Chondrocyte (in vitro differentiated cells): ENCODE results near the gene CEMIP. TPM values are rescaled to one million over a fixed set of nuclear protein-coding genes. Genes with fewer than 3 reads are reported as not detected.

Experiments
- DNase-seq: peaks from one replicate; pipeline ENCODE4 v3.0.0; 2021; ENCODE audit warnings: mixed read lengths, low spot score
- H3K27ac Mint-ChIP-seq: one replicate; pipeline ENCODE4 v1.8.0; 2021; ENCODE audit warnings: mild to moderate bottlenecking, moderate library complexity, mixed read lengths; ENCODE audit not compliant: unreplicated experiment
- H3K27me3 Mint-ChIP-seq: 2 replicates; pipeline ENCODE4 v1.8.0; 2021; ENCODE audit warnings: low read depth, mixed read lengths
- H3K36me3 Mint-ChIP-seq: 2 replicates; pipeline ENCODE4 v1.8.0; 2021; ENCODE audit warnings: low read depth, mixed read lengths
- H3K4me1 Mint-ChIP-seq: 2 replicates; pipeline ENCODE4 v1.8.0; 2021; ENCODE audit warnings: low read depth, mild to moderate bottlenecking, mixed read lengths
- H3K4me3 Mint-ChIP-seq: one replicate; pipeline ENCODE4 v1.8.0; 2021; ENCODE audit warnings: mild to moderate bottlenecking, moderate library complexity, mixed read lengths; ENCODE audit not compliant: unreplicated experiment
- H3K9me3 Mint-ChIP-seq: 2 replicates; pipeline ENCODE4 v1.8.0; 2021; ENCODE audit warnings: low read depth, mixed read lengths
- total RNA-seq: library from RNA; stranded (reverse); gene quantifications from 3 replicates; pipeline ENCODE4 v1.2.1, GENCODE V29; 2021
- TF ChIP-seq, protein P1 (sequence below): fragments of 200-600 bp; sonication (generic); IDR thresholded peaks from 2 replicates; pipeline ENCODE4 v1.5.0; 2021; ENCODE audit warnings: antibody characterized with exemption, mild to moderate bottlenecking, moderate library complexity

Gene CEMIP
- total RNA-seq, 1 donor from 2014 or later = 146 TPM

DNA sequence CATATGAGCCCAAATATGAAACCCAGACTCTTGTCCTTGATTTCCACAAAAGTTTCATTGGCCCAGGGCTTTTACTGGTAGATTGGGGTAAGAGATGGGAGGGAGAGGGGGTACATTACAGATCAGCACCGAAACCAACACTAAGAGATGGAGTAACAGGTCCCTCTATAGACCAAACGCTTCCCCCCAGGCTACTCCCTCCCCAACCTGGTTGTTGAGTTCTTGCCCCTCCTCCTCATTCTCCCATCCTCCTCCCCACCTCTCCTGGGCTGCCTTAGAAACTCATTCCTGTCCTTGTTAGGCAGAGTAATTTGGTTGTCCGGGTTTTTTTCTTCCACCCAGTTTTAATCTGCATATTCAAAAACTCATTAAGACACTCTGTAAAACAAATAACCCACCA is 136.3 kb downstream of the CEMIP start:
- Mint-ChIP-seq H3K27ac (no peak overlapping the region), H3K9me3 (no peaks in the 10 kb centered on the region), H3K36me3 (peaks cover 23% of the 10 kb centered on the region), H3K4me3 (no peak overlapping the region), H3K27me3 (no peaks in the 10 kb centered on the region), H3K4me1 (peaks cover 2% of the 10 kb centered on the region)
- TF ChIP-seq, protein P1, sequence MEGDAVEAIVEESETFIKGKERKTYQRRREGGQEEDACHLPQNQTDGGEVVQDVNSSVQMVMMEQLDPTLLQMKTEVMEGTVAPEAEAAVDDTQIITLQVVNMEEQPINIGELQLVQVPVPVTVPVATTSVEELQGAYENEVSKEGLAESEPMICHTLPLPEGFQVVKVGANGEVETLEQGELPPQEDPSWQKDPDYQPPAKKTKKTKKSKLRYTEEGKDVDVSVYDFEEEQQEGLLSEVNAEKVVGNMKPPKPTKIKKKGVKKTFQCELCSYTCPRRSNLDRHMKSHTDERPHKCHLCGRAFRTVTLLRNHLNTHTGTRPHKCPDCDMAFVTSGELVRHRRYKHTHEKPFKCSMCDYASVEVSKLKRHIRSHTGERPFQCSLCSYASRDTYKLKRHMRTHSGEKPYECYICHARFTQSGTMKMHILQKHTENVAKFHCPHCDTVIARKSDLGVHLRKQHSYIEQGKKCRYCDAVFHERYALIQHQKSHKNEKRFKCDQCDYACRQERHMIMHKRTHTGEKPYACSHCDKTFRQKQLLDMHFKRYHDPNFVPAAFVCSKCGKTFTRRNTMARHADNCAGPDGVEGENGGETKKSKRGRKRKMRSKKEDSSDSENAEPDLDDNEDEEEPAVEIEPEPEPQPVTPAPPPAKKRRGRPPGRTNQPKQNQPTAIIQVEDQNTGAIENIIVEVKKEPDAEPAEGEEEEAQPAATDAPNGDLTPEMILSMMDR = no peak
- DNase-seq = no peak

DNA sequence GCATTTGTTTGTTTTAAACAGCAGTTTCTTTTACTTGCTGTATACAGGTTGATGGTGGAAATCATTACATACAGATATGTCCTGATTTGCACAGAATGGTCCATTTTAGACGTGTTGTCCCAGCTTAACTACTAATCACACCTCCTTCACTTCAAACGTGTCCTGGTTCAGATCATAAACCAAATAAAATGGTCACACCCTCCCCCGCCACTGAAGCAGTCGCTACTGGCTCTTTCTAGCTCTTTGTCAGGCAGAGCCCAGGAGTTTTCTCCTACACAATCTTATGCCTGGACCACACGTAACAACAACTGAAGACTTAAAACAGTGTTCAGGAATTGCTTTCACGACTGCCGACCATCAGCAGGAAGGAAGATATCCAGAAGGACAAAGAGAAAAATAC is 136.9 kb downstream of the CEMIP start:
- Mint-ChIP-seq H3K4me3 (no peak overlapping the region), H3K4me1 (peaks cover 2% of the 10 kb centered on the region), H3K9me3 (no peaks in the 10 kb centered on the region), H3K36me3 (peaks cover 19% of the 10 kb centered on the region), H3K27me3 (no peaks in the 10 kb centered on the region), H3K27ac (no peak overlapping the region)
- no peak for DNase-seq
- TF ChIP-seq, protein P1 = no peak

DNA sequence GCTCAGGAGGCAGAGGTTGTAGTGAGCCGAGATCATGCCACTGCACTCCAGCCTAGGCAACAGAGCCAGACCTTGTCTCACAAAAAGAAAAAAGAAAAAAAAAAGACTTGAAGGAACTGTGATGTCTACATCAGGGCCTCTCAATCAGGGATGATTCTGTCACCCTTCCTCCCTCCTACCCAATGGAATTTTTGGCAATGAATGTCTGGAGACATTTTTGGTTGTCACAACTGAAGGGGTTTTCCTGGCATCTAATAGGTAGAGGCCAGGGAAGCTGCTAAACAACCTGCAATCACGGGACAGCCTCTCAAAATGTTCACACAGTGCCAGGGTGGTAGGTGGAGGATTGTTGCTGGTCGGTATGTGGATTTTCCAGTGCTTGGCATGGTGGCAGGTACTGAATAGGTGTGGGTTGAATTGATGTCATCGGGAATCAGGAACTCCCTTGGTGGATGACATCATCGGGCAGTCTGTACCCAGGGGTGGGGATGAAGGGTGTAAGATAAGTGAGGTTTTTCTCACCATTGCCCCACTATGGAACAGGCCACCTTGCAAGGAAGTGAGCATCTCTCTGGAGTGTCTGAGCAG is 139.1 kb downstream of the CEMIP start:
- Mint-ChIP-seq H3K27me3 (no peaks in the 10 kb centered on the region), H3K27ac (peak overlapping the region; percentile 32), H3K4me1 (peaks cover 2% of the 10 kb centered on the region), H3K9me3 (no peaks in the 10 kb centered on the region), H3K36me3 (peaks cover 27% of the 10 kb centered on the region), H3K4me3 (no peak overlapping the region)
- TF ChIP-seq, protein P1 = no peak
- no peak for DNase-seq

DNA sequence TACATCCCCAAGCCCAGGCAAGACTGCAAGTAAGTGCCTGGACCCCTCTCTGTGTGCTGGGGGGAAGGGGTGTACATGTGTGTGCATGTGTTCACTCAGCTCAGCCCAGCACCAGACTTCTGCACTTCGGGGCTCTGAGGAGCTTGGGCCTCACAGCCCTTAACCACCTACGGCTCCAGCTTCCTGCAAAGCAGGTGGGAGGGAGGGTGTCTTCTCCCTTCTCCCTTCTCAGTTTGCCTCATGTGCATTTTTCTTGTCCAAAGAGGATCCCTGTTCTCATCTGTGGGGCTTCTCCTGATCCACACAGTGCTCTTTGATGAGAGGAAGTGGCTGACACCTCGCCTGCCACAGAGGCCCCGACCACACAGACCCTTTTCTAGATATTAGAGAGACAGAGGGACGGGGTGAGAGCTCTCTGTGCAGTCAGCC is 141.1 kb downstream of the CEMIP start:
- TF ChIP-seq, protein P1 = no peak
- Mint-ChIP-seq H3K4me1 (no peaks in the 10 kb centered on the region), H3K27me3 (no peaks in the 10 kb centered on the region), H3K9me3 (no peaks in the 10 kb centered on the region), H3K27ac (peak overlapping the region; percentile 27), H3K4me3 (no peak overlapping the region), H3K36me3 (peaks cover 38% of the 10 kb centered on the region)
- DNase-seq = no peak

DNA sequence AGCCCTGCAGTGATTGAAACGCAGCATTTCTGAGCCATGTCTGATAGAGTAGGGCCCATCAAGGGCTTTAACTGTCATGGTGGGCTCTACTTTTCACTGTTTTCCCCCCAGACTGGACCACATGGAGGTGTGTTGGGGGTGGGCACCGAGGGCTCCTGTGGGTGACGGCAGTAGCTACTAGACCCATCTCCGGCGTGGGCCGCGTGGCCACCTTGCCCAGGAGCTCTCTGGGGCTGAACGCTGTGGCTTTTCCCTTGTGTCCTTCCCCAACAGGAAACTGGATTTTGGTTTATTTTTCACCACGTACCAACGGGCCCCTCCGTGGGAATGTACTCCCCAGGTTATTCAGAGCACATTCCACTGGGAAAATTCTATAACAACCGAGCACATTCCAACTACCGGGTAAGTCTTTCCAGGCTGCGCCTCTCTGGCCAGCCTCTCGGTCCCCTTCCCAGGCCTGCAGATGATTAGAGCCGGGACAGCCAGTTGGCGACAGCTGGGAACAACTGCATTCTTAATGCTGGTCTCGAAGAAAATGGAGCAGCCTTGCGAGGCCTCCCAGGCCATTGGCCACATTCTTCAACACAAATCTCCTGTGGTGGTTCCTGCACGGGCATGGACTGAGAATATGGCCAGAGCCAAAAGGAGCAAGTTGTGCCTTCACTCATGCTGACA is 142.7 kb downstream of the CEMIP start:
- no peaks in the 10 kb centered on the region for H3K9me3 Mint-ChIP-seq
- peak overlapping the region; percentile 32 for H3K27ac Mint-ChIP-seq
- no peak overlapping the region for H3K4me3 Mint-ChIP-seq
- no peaks in the 10 kb centered on the region for H3K27me3 Mint-ChIP-seq
- DNase-seq = peak; percentile 25
- peaks cover 40% of the 10 kb centered on the region for H3K36me3 Mint-ChIP-seq
- TF ChIP-seq, protein P1 = no peak
- H3K4me1 Mint-ChIP-seq = peaks cover 11% of the 10 kb centered on the region
